Measurements from ENCODE around the gene HSPB6. TPM values are rescaled to one million over a fixed set of nuclear protein-coding genes. Genes with fewer than 3 reads are reported as not detected.

HSPB6 gene
- total RNA-seq, 3 donors from 2014 or later, result 3.9 to 122 (median 22.9) TPM

DNA sequence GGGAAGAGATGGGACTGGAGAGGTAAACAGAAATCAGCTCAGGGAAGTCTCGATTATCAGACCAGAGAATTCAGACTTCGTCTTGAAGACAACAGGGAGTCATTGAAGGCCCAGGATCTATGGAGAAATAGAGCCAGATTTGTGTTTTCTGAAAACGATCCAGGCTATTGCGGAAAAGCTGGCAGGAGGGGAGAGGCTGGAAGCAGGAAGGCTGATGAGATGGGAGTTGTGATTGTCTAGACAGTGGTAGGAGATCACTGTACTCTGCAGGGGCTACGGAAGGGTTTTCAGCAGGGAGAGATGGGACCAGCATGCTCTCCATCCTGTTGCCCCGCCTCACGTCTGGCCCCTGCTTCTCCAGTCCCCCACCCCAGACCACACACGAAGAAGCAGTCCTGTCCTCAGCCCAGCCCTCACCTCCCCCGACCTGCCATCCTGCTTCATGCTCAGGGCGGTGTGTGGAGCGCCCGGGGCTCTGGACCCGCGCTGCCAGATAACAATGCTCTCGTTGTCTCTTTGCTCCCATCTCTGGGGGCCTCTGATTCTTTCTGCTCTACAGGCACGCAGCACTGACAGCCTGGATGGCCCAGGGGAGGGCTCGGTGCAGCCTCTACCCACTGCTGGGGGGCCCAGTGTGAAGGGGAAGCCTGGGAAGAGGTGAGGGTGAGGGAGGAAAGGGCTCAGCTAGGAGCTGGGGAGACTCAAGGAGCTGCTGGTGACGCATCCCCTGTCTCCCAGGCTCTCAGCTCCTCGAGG lies 20.4 kb upstream of the HSPB6 start:
- TF ChIP-seq, protein P1, sequence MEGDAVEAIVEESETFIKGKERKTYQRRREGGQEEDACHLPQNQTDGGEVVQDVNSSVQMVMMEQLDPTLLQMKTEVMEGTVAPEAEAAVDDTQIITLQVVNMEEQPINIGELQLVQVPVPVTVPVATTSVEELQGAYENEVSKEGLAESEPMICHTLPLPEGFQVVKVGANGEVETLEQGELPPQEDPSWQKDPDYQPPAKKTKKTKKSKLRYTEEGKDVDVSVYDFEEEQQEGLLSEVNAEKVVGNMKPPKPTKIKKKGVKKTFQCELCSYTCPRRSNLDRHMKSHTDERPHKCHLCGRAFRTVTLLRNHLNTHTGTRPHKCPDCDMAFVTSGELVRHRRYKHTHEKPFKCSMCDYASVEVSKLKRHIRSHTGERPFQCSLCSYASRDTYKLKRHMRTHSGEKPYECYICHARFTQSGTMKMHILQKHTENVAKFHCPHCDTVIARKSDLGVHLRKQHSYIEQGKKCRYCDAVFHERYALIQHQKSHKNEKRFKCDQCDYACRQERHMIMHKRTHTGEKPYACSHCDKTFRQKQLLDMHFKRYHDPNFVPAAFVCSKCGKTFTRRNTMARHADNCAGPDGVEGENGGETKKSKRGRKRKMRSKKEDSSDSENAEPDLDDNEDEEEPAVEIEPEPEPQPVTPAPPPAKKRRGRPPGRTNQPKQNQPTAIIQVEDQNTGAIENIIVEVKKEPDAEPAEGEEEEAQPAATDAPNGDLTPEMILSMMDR (IDR thresholded peaks at IDR 0.05), result no peak
- intact Hi-C loops (cut with DNase I, micrococcal nuclease), result no loop called here
- Histone ChIP-seq H3K4me1 (ENCODE audit: low read depth) (no peaks in the 10 kb centered on the region), H3K36me3 (ENCODE audit: low read depth) (no peaks in the 10 kb centered on the region), H3K9me3 (no peaks in the 10 kb centered on the region), H3K4me3 (no peak overlapping the region)
- ATAC-seq (no peak), DNase-seq (peak in 1 of 3 donors; percentile 23)

DNA sequence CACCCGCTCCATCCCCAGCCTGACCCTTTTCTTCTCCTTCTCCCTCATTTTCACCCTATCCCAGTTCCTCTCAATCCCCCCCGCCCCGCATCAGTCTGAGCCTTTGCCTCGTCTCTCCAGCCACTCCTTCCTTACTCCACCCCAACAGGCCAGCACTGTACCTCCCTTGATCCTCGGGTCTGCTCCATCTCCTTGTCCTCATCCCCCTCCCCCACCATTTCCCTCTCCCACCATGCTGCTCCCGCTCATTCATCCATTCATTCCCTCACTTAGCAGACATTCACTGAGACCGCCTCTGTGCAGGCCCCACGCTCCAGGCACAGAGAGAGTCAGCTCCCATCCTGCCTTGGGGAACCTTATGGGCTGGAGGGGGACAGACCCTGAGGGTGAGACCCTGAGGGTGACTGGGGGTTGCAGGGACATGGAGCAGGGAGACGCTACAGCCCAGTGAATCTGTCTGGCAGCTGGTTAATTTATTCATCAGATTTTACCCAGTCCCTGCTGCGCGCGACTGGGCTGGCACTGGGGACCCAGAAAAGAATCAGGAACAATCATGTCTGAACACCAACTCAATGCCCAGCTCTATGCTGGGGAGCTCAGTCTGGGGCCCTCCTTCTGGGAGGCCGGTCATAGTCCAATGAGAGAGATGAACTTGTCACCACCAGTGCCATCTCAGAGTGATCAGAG lies 19.4 kb upstream of the HSPB6 start:
- TF ChIP-seq, protein P1 (IDR thresholded peaks at IDR 0.05), result no peak
- DNase-seq, result no peak
- no peaks in the 10 kb centered on the region for H3K4me1 ChIP-seq (ENCODE audit: low read depth)
- no peaks in the 10 kb centered on the region for H3K36me3 ChIP-seq (ENCODE audit: low read depth)
- intact Hi-C loops (cut with DNase I, micrococcal nuclease), result no loop called here
- ATAC-seq, result no peak
- H3K4me3 ChIP-seq, result no peak overlapping the region
- H3K9me3 ChIP-seq, result no peaks in the 10 kb centered on the region

DNA sequence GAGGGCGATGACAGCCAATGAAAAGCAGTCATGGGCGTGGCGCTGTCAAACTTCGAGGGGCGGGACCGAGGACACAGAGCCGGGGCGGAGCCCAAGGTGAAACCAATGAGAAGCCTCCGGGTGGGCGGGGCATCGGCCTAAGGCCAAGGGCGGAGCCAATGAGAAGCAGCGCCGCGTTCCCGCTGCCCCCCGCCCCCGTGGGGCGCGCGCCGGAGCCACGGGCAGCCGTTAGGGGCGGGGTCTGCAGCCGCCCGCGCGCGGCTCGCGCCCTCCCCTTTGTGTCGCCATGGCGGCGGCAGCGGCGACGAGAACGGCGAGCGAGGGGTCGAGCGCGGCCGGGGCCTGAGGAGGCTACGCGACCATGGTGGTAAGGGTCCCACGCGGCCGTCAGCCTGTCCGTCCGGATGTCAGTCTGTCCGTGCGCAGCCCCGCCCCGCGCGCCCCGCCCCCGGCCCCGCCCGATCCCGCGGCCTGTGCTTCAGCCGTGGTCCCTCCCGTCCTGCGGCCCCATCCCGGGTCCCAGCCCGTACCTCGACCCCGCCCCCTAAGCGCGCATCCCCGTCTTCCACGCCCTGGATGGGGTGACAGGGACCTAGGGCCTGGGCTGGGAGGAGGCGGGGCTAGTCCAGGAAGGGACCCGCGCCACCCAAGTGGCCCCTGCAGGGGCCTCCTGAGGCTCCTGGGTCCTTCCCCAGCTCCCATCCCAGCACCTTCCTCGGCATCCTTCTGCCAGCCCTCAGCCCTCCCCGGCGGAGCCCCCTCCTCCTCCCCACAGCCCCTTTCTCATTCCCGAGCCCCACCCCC lies 18.7 kb upstream of the HSPB6 start, which contains the start of gene ARHGAP33:
ARHGAP33 (plus strand) TSS at position 267 of the 804 bp plus-strand sequence; CDS start at position 362, 95 bp downstream.
- ATAC-seq (peak; percentile 99), DNase-seq (peak; percentile 99 to 100 (median 99))
- Histone ChIP-seq H3K9me3 (no peaks in the 10 kb centered on the region), H3K4me1 (ENCODE audit: low read depth) (no peaks in the 10 kb centered on the region), H3K36me3 (ENCODE audit: low read depth) (no peaks in the 10 kb centered on the region), H3K4me3 (peak within 1 kb of the TSS; percentile 31)
- TF ChIP-seq, protein P1 (IDR thresholded peaks at IDR 0.05), result no peak
- intact Hi-C loops (cut with DNase I, micrococcal nuclease), result no loop called here

DNA sequence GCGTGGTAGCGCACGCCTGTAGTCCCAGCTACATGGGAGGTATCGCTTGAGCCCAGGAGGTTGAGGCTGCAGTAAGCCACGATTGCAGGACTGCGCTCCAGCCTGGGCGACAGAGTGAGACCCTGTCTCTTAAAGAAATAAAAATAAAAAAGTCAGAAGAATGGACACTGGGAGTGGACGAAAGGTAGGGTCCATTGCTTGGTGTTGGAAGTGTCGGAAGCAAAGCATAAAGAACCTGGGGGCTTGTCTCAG lies 18.1 kb upstream of the HSPB6 start:
- H3K9me3 ChIP-seq, result no peaks in the 10 kb centered on the region
- TF ChIP-seq, protein P1 (IDR thresholded peaks at IDR 0.05), result no peak
- DNase-seq (peak in 1 of 3 donors; percentile 16), ATAC-seq (peak; percentile 1)
- no peak overlapping the region for H3K4me3 ChIP-seq
- H3K36me3 ChIP-seq (ENCODE audit: low read depth), result no peaks in the 10 kb centered on the region
- intact Hi-C loops (cut with DNase I, micrococcal nuclease), result no loop called here
- H3K4me1 ChIP-seq (ENCODE audit: low read depth), result no peaks in the 10 kb centered on the region

DNA sequence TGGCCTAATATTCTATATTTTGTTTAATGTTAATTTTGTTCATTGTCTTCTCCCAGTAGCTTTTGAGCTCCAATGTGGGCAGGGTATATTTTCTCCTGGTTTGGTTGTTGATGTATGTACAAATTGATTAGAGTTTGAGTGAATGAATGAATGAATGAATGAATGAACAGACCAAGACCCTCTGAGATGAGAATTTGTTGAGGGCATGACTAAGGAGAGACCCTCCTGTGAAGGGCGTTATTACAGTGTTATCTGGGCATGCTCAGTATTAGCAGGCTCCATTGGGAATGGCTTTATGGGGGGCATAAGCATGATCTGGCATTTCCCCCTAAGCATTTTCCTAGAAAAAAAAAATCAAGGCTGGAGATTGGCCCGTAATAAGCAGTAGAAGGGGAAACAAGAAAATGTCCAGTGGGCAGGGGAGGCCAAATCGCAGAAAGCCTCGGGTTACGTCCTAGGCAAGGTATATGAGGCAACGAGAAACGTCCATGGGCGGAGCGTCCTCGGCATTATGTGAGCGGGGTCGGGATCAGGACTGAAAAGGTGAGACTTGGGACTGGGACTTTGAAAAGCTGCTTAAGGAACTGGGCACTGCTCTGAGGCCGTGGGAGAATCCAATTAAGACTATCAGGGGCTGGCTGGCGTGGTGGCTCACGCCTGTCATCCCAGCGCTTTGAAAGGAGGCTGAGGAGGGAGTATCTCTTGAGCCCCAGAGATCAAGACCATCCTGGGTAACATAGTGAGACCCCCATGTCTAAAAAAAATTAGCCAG lies 17.6 kb upstream of the HSPB6 start:
- intact Hi-C loops (cut with DNase I, micrococcal nuclease), result no loop called here
- Histone ChIP-seq H3K9me3 (no peaks in the 10 kb centered on the region), H3K4me1 (ENCODE audit: low read depth) (no peaks in the 10 kb centered on the region), H3K4me3 (no peak overlapping the region), H3K36me3 (ENCODE audit: low read depth) (no peaks in the 10 kb centered on the region)
- peak in 1 of 3 donors; percentile 24 for DNase-seq
- no peak for ATAC-seq
- TF ChIP-seq, protein P1 (IDR thresholded peaks at IDR 0.05), result no peak
